GM21381 (cell line): ENCODE measurements around the gene ANGEL2.
"Not testable (repeated sequence)": the region's sequence is repeated elsewhere in the genome, so short reads cannot be mapped to it uniquely, and the experiment has no call there.

Source experiments
- ATAC-seq: cut with Tn5 transposase; IDR thresholded peaks from one replicate; pipeline ENCODE4 v1.9.1; 2021; ENCODE audit warnings: mild to moderate bottlenecking, moderate library complexity; ENCODE audit not compliant: unreplicated experiment

The ANGEL2 gene

GRCh38 chr1:213020016-213020415 is 4.3 kb upstream of the ANGEL2 start:
- ATAC-seq = no peak

- ATAC-seq = no peak
These were observed 3.8 kb upstream of the ANGEL2 start for GRCh38 chr1:213019450-213019849.

DNA sequence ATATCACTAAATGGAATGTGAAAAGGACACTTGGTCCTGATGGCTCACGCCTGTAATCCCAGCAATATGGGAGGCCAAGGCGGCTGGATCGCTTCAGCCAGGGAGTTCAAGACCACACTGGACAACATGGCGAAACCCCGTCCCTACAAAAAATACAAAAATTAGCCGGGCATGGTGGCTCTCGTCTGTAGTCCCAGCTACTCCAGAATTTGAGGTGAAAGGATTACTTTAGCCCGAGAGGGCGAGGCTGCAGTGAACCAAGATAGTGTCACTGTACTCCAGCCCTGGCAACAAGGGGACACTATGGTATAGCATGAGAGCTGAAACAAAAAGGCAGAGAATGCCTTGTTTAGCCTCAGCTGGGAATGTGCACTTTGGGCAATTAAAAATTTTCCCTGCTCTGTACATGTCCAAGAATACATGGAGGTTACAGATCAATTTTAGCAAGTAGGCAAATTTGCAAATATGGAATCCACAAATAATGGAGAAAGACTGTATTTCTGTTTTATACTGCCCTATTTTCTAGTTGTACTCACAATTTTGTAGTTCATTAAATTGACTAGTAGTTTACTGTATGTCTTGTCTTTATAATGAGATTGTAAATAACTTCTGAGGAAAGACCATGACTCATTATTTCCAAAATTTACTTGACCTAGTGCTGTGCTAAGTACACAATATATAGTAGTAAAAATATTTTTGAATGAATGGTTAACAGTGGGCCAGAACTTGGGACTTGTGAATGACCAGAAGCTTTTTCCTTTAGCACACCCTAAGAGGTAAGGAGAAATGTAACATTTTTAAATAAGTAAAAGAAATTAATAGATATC is 2.0 kb upstream of the ANGEL2 start:
- ATAC-seq = no peak

DNA sequence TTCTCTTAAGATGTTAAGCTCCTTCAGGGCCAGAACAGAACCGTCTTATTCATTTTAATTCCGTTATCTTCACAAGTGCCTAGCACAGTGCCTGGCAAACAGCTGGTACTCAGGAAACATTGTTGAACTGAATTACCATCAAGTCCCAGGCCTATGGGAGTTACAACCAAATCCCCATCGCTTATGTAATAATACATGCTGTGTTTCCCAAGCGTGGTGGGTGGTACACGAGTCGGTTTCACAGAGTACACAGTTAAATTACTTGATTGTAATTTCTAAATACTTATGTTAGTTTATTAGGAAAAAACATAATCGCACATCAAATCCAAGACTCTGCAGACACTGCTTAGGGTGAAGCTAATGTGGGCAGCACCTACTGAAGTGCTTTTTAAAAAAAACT is 1.0 kb downstream of the ANGEL2 start:
- no peak for ATAC-seq

GRCh38 chr1:213008564-213008963 is 7.1 kb downstream of the ANGEL2 start:
- ATAC-seq = peak; percentile 83

- peak; percentile 70 for ATAC-seq
These were observed 12.4 kb downstream of the ANGEL2 start for GRCh38 chr1:213003256-213003655.

GRCh38 chr1:212994926-212995325 is 20.7 kb downstream of the ANGEL2 start:
- no peak for ATAC-seq

DNA sequence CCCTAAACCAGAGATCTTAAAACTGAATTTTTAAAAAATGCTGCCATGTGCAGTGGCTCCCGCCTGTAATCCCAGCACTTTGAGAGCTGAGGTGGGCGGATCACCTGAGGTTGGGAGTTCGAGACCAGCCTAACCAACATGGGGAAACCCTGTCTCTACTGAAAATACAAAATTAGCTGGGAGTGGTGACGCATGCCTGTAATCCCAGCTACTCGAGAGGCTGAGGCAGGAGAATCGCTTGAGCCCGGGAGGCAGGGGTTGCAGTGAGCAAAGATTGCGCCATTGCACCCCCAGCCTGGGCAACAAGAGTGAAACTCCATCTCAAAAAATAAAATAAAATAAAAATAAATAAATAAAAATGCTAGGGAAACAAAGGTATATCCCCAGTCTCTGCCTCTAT is 21.7 kb downstream of the ANGEL2 start:
- not testable (repeated sequence) for ATAC-seq

GRCh38 chr1:212990276-212990675 is 25.4 kb downstream of the ANGEL2 start:
- no peak for ATAC-seq

DNA sequence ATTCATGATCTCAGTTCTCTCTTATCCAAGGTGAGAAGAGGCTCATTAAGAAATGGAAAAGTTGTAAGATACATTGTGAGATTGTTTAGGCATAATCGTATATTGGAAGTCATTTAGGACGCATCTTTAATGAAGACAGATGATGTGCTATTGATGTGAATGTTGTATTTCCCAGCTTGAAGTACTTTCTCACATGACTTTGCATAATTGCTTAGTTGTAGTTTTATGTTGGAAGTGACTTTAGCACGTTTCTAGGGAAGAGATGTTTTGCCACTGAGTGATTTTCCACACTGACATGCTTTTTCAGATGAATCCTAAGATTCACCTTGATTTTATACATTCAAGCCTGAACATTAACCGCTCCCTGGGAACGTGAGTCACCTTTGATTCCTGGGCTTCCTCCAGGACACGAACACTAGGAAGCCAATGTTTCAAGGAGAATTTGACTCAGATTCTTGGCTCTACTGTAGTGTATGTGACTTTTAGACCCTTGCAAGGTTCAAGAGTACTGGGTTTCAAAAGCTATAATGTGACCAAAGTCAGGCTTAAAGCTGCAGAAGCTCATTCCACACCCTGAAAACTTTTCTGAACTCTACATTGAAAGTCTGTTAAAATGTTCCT is 27.9 kb downstream of the ANGEL2 start:
- ATAC-seq = no peak

DNA sequence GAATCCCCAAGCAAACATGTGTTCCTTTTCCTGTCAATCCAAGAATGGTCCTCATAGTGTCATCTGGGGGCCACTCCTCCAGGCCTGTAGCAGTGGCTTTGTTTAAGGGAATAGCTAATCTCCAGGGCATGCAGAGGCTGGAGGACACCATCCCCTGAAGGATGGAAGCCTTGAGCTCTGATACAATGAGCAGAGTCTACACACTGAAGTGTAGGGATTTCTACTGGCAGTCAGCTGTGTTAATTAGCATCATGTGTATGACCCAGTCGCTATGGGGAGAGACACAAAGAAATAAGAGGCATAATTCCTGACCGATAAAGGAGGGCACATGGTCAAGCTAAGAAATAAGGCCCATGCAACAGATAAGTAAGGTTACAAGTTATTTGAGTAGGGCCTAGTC is 29.1 kb downstream of the ANGEL2 start:
- no peak for ATAC-seq

DNA sequence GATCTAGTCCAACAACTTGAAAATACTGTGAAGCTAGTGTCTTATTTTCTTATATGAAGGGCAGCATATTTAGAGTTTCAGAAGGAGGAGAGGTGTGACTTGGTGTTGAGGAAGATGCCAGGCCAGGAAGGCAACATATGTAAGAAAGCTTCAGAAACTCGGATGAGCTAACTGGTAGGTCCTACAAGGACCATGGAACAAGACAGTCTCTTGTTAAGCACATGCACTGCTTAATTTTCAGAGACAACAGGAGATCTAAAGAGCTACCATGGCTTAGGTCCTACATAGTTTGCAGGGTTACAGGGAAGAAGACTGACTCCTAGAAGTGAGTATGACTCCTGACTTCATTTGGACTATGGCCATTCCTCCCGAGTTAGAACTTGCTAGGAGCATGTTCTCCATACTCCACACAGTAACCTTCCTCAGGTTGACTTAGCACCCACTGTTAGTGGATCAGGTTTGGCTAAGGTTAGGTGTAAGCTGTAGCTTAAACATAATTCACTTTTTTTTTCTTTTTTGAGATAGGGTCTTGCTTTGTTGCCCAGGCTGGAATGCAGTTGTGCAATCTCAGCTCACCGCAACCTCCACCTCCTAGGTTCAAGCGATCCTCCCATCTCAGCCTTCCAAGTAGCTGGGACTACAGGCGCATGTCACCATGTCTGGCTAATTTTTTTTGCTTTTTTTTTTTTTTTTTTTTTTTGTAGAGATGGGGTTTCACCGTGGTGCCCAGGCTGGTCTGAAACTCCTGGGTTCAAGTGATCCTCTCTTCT is 31.0 kb downstream of the ANGEL2 start:
- ATAC-seq = no peak

DNA sequence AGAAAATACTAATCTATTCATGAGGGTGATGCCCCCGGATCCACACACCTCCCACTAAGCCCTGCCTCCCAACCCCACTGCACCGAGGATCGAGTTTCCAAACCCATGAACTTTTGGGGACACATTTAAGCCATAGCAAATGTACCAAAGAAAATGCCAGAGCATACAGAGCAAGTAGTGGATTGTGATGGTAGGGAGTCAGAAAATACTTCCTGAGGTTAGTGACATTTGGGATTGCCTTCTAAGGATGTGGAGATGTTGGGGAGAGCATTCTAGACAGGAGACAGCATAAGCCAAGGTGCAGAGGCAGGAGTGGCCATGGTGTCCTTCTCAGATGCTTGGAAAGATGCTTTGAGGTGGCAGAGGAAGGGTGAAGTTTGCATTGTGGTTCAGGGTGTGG is 32.2 kb downstream of the ANGEL2 start:
- no peak for ATAC-seq

DNA sequence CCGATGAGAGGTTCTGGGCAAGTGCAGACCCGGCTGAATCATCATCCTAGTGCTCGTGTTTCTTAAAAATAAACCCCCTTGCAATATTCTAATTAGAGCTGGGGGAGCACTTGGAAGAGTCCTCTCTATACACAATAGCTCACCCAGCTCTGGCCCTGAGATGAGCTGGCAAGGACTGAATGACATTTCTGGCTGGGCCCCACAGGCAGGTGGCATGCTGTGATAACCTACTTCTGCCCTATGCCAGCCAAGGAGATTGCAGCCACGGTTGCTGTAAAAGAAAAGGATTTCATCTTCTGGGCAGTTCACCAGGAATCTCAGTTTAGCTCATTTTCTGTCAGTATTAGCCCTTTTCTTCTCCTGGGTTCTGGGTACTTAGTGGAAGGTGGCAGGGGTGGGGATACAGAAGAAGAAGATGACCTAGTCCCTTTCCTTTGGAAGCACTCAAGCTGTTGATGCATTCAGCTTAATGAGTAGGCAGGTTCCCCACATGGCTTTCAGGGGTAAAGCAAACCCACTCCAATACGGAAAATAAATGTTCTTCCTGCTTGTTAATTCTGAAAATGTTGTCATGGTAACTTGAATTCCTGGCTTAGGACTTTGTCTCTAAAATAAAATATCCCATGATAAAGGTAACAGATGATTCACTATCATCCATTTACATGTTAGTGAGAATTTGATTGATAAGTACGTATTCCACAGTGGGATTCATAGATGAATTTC is 33.1 kb downstream of the ANGEL2 start:
- ATAC-seq = no peak

DNA sequence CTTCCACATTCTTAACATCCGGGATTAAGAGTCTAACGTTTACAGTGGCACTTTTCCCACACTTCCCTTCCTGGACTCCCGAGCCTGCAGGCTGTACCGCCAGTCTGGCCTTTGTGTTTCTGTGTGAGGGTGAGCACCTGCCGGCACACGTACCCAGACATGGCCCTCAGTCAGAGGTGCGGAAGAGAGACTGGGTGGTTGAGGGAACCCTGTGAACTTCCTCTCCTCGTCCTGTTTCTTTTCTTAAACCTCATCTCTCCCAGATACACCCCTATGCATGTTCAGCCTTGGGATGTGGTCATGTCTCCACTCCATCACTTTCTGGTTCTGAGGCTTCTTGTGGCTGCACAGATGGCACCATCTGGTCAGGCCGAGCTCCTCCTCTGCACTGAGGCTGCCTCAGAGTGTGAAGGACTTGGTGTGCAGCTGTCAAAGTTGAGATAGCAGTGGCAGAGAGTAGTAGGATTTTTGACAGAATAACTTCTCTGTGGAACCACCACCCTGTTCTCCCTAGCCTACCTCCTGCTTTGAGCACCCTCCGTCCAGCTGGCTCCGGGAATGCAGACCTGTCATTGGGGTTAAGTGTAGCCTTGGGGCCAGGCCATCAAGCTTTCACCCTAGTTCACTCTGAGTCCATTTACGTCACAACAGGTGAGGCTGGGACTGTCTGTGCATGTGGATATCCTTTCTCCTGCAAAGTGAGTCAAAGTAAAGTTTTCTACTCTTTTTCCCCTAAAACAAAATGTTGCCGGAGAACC is 33.9 kb downstream of the ANGEL2 start:
- peak; percentile 56 for ATAC-seq

- ATAC-seq = no peak
These were observed 34.6 kb downstream of the ANGEL2 start for GRCh38 chr1:212981025-212981495.

DNA sequence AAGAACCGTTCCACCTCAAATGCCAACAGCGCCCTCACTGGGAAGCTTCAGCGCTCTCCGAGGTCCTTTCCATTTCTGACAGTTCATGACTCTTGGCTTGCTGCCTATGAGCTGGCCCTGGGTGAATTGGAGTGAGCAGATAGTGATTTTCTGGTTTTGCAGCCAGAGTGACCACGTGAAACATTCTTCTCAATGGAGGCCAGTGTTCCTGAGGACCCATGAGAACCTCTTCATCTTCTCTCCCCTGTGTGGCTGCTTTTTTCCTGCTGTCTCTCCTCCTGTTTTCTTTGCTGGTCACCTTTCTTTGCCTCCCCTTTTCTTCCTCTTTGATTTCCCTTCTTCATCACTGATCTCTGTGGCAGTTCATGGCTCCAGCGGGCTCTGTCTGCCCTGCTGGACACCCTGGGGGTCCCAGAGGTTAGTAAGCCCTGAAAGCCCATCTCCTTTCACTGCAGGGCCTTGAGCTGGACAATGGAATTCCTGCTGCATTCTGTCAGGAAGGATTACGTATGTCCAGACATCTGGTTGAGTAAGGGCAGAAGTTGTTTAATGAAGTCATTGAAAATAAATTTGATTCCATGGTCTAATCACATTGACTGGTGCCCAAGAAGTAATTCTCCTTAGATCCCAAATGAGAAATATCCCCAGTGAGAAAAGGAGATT is 35.4 kb downstream of the ANGEL2 start:
- no peak for ATAC-seq

DNA sequence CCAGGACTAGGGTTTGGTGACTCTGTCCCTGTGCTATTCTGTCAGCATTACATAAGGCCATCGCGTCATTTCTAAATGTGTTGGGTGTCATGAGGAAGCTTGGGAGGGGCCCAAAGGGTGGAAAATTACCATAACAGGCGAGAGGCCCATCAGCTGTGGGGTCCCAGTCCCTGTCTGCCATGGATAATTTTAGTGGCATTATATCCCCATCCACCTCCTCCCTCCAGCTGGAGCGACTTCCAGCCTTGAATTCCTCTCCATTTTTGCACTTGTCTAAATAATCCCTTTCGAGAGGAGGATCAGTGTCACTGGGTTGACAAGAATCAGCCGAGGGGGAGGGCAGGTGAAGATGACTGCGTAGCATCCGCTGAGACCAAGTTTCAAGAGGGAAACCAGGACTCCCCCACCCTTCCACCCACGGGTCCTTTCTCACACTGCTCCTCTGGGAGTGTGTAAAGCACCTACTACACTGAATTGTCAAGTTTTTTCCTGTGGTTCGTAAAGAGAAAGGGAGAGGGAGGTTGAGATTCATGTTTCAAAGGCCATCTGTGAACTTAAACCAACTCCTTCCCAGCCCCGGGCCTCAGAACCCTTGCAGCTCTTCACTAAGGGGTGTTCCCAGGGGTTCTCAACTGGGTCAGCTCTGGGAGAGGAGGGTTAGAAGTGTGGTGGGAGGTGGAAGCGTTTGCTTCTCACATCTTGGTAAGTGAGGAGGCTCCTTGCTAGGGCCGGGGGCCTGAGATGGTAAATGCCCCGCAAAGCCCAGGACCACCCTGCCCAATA is 36.1 kb downstream of the ANGEL2 start:
- peak; percentile 52 for ATAC-seq
